Breast epithelium (tissue), 3 donors: ENCODE results near the gene SP9.

Experiments
- POLR2A ChIP-seq: fragments of 450-650 bp; IDR thresholded peaks from one replicate; pipeline ENCODE4 v1.6.1; 2016; ENCODE audit warnings: antibody characterized with exemption, mild to moderate bottlenecking, moderate library complexity
- TF ChIP-seq, protein P1 (sequence below), 3 donors: fragments of 450-650 bp; IDR thresholded peaks; one replicate each; pipeline ENCODE4 v1.5.1; 2016 to 2017; ENCODE audit warnings: antibody characterized with exemption in 3 of 3, mild to moderate bottlenecking in 3 of 3, moderate library complexity in 3 of 3

DNA sequence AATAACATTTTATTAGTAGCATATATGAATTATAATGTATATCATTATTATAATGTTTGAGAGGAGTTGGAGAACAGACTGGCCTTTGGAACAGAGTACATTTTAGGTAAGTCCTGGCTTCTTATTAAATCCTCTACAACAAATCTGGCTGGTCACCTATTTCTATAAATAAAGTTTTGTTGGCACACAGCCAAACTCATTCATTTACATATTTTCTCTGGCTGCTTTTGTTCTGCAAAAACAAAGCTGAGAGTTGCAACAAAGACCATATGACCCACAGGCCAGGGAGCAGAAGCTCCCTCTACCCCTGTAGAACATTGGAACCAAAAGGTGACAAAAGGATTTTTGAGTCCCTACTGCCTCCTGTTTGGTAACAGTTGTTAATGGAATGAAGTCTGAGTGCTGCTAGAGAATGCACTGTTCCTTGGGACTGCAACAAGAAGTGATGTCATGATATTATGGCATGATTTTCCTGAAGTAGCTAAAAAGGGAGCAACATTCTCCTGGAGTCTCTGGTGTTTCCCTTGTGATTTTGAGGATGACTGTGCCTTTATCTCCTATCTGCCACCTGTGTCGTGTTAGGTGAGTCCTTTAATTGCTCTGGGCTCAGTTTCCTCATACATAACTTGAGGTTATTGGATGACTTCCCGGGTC lies 22.0 kb upstream of the SP9 start:
- TF ChIP-seq, protein P1, sequence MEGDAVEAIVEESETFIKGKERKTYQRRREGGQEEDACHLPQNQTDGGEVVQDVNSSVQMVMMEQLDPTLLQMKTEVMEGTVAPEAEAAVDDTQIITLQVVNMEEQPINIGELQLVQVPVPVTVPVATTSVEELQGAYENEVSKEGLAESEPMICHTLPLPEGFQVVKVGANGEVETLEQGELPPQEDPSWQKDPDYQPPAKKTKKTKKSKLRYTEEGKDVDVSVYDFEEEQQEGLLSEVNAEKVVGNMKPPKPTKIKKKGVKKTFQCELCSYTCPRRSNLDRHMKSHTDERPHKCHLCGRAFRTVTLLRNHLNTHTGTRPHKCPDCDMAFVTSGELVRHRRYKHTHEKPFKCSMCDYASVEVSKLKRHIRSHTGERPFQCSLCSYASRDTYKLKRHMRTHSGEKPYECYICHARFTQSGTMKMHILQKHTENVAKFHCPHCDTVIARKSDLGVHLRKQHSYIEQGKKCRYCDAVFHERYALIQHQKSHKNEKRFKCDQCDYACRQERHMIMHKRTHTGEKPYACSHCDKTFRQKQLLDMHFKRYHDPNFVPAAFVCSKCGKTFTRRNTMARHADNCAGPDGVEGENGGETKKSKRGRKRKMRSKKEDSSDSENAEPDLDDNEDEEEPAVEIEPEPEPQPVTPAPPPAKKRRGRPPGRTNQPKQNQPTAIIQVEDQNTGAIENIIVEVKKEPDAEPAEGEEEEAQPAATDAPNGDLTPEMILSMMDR (IDR thresholded peaks at IDR 0.05) = no peak
- no peak for TF ChIP-seq POLR2A
